Fibroblast of pulmonary artery (primary cell): ENCODE measurements around the gene ARAP3.

Experiments used
- DNase-seq: peaks from one replicate; pipeline ENCODE4 v3.0.0-alpha.2; 2010; ENCODE audit warnings: low read depth
- H3K4me3 ChIP-seq: replicated peaks from 2 replicates; pipeline ENCODE4 v1.5.1; 2011; ENCODE audit warnings: low read depth, mild to moderate bottlenecking, control low read depth, low read length, moderate library complexity
- TF ChIP-seq, protein P1 (sequence below): IDR thresholded peaks from 2 replicates; pipeline ENCODE4 v1.5.1; 2011; ENCODE audit warnings: mild to moderate bottlenecking, control low read depth, low read length, inconsistent platforms; ENCODE audit errors: missing control alignments

Gene ARAP3

GRCh38 chr5:141672071-141672840, 9.8 kb downstream of the ARAP3 start:
- TF ChIP-seq, protein P1, sequence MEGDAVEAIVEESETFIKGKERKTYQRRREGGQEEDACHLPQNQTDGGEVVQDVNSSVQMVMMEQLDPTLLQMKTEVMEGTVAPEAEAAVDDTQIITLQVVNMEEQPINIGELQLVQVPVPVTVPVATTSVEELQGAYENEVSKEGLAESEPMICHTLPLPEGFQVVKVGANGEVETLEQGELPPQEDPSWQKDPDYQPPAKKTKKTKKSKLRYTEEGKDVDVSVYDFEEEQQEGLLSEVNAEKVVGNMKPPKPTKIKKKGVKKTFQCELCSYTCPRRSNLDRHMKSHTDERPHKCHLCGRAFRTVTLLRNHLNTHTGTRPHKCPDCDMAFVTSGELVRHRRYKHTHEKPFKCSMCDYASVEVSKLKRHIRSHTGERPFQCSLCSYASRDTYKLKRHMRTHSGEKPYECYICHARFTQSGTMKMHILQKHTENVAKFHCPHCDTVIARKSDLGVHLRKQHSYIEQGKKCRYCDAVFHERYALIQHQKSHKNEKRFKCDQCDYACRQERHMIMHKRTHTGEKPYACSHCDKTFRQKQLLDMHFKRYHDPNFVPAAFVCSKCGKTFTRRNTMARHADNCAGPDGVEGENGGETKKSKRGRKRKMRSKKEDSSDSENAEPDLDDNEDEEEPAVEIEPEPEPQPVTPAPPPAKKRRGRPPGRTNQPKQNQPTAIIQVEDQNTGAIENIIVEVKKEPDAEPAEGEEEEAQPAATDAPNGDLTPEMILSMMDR, result no peak
- DNase-seq, result no peak
- H3K4me3 ChIP-seq, result no peak overlapping the region

GRCh38 chr5:141669520-141669919, 12.5 kb downstream of the ARAP3 start:
- TF ChIP-seq, protein P1, result no peak
- no peak for DNase-seq
- no peak overlapping the region for H3K4me3 ChIP-seq

DNA sequence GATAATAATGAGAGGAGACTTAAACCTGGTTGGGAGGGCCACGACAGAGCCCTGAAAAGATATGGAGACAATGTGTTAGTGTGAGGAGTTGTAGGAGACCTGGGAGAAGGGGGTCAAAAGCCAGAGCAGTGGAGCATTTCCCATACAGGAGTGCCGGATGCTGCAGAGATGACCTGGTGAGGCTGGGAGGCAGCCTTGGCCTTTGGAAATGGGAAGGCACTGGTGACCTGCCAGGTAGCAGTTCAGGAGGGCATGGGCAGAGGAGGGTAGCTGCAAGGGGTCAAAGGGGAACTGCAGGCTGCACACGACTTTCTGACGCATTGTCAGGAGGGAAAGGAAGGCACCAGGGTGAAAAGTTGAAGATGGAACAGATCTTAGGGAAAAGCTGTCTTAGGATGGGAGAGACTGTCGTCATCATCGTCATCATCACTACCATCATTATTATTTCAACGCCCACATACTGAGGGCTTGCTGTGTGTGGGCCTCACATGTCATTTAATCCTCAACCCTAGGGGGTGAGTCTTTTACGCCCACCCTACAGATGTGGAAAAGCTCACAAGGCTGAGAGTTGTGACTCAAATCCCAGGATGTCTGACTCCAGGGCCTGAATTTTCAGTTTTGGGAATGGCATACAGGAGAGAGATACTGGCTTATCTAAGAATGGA, 13.3 kb downstream of the ARAP3 start:
- TF ChIP-seq, protein P1, result no peak
- no peak for DNase-seq
- H3K4me3 ChIP-seq, result no peak overlapping the region

DNA sequence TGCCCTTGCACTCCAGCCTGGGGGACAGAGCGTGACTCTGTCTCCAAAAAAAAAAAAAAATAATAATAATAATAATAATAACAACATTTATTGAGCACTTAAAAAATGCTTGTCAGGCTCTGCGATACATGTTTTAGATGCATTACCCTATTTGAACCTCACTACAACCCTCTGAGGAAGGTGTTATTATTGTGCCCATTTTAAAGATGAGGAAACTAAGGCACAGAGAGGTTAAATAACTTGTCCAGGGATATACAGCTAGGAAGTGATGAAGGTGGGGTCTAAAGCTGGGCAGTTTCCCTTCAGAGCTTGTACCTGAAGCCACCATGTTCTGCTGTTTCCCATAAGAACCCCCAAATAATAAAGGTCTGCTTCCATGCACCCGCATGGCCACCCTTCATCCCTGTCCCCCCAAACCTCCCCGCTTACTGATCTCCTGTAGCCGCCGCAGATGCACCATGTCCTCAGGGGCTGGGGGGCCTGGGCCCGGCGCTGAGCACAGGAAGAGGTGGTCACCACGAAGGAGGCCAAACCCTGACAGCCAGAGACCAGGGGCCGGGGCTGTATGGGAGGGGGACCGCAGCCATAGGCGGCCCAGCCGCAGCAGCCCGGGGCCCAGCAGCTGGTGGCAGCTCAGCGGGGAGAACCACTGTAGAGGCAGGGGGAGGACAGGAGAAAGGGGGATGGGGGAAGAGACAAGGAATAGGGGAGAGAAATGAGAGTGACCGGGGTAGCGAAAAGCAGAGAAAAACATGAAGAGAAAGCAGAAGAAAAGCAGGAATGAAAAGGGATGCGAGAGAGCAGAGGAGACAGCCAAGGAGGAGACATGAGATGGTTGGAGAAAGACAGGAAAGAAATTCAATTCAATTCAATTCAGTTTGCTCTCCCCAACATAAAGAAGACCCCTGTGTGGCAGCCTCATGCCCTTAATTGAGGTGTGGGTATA, 15.8 kb downstream of the ARAP3 start:
- DNase-seq, result no peak
- TF ChIP-seq, protein P1, result no peak
- H3K4me3 ChIP-seq, result no peak overlapping the region

DNA sequence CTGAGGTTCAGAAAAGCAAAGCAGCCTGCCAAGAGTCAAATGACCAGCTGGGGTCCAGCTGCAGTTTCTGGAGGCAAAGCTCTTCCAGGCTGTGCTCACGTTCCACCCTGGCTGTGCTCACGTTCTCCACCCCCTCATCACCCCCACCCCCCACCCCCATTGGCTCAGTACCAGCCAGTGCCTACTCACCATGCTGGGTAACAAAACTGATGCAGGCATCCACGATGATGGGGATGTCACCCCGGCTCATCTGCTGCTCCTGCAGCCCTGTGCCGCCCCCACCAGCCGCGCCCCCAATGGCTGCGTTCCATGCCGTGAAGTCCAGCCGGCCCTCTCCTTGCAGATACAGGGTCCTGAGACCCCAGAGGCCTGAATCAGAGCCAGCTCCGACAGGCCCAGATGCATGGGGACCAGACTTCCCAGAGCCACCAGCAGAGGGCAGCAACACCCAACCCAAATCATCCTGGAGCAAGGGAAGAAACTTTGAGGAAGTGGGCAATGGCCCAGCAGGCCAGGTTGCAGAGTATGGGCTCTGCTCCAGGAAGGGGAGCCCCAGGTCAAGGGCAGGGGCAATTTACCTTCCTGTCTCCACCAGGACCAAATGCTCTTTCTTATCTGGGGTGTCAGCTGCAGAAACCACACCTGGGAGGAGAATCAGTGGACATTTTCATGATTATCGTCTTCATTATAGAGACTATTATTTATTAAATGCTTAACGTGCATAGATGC, 17.1 kb downstream of the ARAP3 start:
- TF ChIP-seq, protein P1, result peak; percentile 96

DNA sequence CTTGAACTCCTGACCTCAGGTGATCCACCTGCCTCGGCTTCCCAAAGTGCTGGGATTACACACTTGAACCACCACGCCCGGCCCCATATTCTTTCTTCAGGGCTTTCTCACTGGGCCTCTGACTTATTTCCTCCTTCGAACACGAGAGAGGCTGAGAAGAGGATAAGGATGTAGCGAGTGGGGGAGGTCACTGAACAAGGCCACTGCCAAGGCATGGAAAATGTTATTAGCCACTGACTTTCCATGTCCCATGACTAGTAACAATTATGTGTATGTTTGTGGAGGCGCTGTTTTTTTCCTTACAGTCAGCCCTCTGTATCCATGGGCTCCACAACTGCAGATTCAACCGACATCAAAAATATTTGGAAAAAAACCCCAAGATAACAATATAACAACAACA, 18.5 kb downstream of the ARAP3 start:
- TF ChIP-seq, protein P1, result no peak
- no peak overlapping the region for H3K4me3 ChIP-seq
- no peak for DNase-seq

More for the DNA sequence above, 17.1 kb downstream of the ARAP3 start:
- no peak overlapping the region for H3K4me3 ChIP-seq
- peak; percentile 76 for DNase-seq
